ENCODE measurements around the gene CRACR2B.
A peak's percentile ranks its signal among the peaks of the same experiment; 100 is the strongest.

The CRACR2B gene

GRCh38 chr11:794766-795633 is 32.7 kb upstream of the CRACR2B start:
- DNase-seq (ENCODE audit: low read depth in 3 of 3, low spot score in 1 of 3), result no peak

GRCh38 chr11:795634-796564 is 31.8 kb upstream of the CRACR2B start:
- DNase-seq (ENCODE audit: low read depth in 3 of 3, low spot score in 1 of 3), result peak in 2 of 3 donors; percentile 53 to 63

- DNase-seq (ENCODE audit: low read depth in 3 of 3, low spot score in 1 of 3), result no peak
Observed at GRCh38 chr11:796565-797295, 31.0 kb upstream of the CRACR2B start.

GRCh38 chr11:797296-798092 is 30.2 kb upstream of the CRACR2B start:
- DNase-seq (ENCODE audit: low read depth in 3 of 3, low spot score in 1 of 3), result peak; percentile 24 to 54 (median 36)

- peak in 2 of 3 donors; percentile 61 to 84 for DNase-seq (ENCODE audit: low read depth in 3 of 3, low spot score in 1 of 3)
Observed at GRCh38 chr11:798093-798713, 29.5 kb upstream of the CRACR2B start, which contains the start of gene SLC25A22. Gene SLC25A22, minus strand, starts transcription at chr11:798281. Its CDS starts 3,275 bp downstream, at chr11:795006.

- DNase-seq (ENCODE audit: low read depth in 3 of 3, low spot score in 1 of 3), result no peak
Observed at GRCh38 chr11:799641-800316, 27.9 kb upstream of the CRACR2B start.

GRCh38 chr11:800473-800872 is 27.2 kb upstream of the CRACR2B start:
- no peak for DNase-seq (ENCODE audit: low read depth in 3 of 3, low spot score in 1 of 3)

- DNase-seq (ENCODE audit: low read depth in 3 of 3, low spot score in 1 of 3), result no peak
Observed at GRCh38 chr11:801097-801780, 26.5 kb upstream of the CRACR2B start.

GRCh38 chr11:802018-802617 is 25.6 kb upstream of the CRACR2B start:
- DNase-seq (ENCODE audit: low read depth in 3 of 3, low spot score in 1 of 3), result no peak

- DNase-seq (ENCODE audit: low read depth in 3 of 3, low spot score in 1 of 3), result no peak
Observed at GRCh38 chr11:802693-803466, 24.8 kb upstream of the CRACR2B start.

- no peak for DNase-seq (ENCODE audit: low read depth in 3 of 3, low spot score in 1 of 3)
Observed at GRCh38 chr11:803467-803742, 24.3 kb upstream of the CRACR2B start.

GRCh38 chr11:803770-804598 is 23.7 kb upstream of the CRACR2B start:
- DNase-seq (ENCODE audit: low read depth in 3 of 3, low spot score in 1 of 3), result no peak

- no peak for DNase-seq (ENCODE audit: low read depth in 3 of 3, low spot score in 1 of 3)
Observed at GRCh38 chr11:804599-804964, 23.1 kb upstream of the CRACR2B start.

GRCh38 chr11:808427-809286 is 19.1 kb upstream of the CRACR2B start:
- DNase-seq (ENCODE audit: low read depth in 3 of 3, low spot score in 1 of 3), result no peak

- DNase-seq (ENCODE audit: low read depth in 3 of 3, low spot score in 1 of 3), result peak; percentile 91 to 96 (median 93)
Observed at GRCh38 chr11:809287-810039, 18.3 kb upstream of the CRACR2B start, which contains the start of gene RPLP2. Gene RPLP2, plus strand, starts transcription at chr11:809967. Its CDS starts 268 bp downstream, at chr11:810235.
